GM19035 (cell line): ENCODE measurements around the gene PRDX6.
"Not testable (repeated sequence)": the region's sequence is repeated elsewhere in the genome, so short reads cannot be mapped to it uniquely, and the experiment has no call there.

ENCODE experiments used
- ATAC-seq: cut with Tn5 transposase; IDR thresholded peaks from one replicate; pipeline ENCODE4 v1.9.1; 2021; ENCODE audit not compliant: unreplicated experiment

Gene PRDX6

DNA sequence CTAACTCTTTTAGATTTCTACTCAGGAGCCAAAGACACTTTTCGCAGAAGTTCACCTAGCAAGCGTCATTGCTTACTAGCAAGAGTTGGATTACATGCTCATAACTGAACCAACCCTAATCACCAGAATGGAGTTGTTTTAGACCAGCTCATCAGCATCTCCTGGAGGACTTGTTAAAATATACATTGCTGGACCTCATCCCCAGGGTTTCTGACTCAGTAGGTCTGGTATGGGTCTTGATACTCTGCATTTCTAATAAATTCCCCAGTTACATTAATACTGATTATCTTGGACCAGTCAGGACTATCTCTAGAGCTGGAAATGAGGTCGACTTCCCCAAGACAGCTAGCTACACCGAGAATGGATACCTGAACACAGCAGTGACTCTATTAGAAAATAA, 9.7 kb upstream of the PRDX6 start:
- no peak for ATAC-seq

DNA sequence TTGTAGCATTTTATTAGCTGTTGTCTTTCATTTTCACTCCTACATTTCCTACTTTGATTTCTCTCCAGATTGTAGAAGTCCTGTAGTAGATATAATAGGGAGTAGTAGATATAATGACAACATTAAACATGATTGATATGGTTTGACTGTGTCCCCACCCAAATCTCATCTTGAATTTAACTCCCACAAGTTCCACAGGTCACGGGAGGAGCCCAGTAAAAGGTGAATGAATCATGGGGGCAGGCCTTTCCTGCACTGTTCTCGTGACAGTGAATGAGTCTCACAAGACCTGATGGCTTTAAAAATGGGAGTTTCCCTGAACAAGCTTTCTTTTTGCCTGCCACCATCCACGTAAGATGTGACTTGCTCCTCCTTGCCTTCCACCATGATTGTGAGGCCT, 7.5 kb upstream of the PRDX6 start:
- no peak for ATAC-seq

DNA sequence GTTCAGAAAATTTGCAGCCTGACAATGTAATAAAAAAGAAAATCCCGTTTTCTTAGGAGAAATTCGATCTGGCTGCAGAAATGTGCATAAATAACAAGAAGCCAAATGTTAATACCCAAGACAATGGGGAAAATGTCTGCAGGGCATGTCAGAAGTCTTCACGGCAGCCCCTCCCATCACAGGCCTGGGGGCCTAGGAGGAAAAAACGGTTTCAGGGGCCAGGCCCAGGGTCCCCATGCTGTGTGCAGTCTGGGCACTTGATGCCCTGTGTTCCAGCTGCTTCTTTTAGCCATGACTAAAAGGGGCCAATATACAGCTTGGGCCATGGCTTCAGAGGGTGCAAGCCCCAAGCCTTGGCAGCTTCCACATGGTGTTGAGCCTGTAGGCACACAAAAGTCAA, 6.5 kb upstream of the PRDX6 start:
- ATAC-seq = no peak

DNA sequence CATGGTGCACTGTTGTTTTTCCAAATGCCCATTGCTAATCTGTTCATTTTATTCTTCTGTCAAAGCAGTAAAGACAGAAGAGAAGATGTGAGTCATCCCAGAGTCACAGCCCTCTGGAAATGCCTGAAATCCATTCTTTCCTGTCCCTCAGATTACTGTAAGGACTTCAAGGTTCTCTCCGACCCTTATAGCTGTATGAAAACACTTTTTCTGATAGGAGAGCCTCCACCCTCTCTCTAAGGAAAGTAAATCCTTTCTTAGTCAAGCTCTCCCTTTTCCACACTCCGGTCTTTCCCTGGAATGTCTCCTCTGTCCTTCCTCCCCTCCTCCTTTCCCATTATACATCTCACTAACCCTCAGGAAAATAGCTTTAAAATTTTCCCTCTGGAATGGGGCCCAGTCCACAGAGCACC, 3.5 kb upstream of the PRDX6 start:
- no peak for ATAC-seq

DNA sequence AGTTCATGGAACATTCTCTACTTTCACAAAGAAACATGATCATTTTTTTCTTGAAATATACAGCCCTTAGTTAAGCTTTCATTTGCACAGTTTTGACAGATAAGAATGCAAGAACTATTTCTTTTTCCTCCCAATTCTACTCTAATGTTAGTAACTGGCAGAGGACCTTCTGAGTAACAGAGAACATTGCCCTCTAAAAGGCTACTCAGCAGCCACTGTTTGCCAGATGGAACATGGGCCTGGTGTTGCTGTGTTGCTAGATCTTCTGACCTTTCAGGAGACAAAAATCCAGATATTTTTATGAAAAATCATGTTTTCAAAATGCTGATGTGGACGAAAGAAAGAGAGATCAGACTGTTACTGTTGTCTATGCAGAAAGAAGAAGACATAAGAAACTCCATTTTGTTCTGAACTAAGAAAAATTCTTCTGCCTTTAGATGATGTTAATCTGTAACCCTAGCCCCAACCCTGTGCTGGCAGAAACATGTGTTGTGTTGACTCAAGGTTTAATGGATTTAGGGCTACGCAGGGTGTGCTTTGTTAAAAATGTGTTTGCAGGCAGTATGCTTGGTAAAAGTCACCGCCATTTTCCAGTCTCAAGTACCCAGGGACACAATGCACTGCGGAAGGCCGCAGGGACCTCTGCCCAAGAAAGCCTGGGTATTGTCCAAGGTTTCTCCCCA, 2.9 kb upstream of the PRDX6 start:
- ATAC-seq = no peak

DNA sequence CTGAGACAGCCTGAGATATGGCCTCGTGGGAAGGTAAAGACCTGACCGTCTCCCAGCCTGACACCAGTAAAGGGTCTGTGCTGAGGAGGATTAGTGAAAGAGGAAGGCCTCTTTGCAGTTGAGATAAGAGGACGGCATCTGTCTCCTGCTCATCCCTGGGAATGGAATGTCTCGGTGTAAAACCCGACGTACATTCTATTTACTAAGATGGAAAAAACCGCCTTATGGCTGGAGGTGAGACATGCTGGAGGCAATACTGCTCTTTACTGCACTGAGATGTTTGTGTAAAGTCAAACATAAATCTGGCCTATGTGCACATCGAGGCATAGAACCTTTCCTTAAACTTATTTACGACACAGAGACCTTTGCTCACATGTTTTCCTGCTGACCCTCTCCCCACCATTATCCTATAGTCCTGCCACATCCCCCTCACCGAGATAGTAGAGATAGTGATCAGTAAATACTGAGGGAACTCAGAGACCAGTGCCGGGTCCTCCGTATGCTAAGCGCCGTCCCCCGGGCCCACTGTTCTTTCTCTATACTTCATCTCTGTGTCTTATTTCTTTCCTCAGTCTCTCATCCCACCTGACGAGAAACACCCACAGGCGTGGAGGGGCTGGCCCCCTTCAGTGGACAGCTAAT, 2.2 kb upstream of the PRDX6 start:
- not testable (repeated sequence) for ATAC-seq

DNA sequence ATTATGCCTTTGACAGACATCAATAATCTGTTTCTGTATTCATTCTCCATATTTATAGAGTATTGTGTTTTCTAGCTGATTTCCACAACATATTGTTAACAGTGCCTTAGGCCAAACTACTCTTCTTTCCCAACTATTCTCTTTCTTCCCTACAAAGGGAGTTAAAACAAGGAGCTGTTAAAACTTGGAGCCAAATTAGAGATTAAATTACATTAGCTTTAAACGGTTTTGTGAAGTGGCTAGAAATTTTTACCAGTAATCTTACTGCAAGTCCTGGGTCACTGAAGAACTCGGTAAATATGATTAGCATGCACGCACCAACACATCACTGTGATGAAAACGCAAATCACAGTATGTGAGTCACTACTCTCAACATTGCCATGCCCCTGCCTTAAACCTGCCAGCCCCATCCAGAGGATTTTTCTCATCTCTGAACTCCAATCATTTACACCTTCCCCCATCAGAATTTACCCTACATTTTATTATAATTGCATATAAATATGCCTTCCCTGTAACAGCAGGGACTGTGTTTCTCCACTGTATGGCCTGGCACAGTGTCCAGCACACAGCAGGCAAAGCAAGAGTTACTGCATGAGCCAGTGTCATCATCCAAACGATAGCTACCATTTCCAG, 1.5 kb upstream of the PRDX6 start:
- no peak for ATAC-seq

DNA sequence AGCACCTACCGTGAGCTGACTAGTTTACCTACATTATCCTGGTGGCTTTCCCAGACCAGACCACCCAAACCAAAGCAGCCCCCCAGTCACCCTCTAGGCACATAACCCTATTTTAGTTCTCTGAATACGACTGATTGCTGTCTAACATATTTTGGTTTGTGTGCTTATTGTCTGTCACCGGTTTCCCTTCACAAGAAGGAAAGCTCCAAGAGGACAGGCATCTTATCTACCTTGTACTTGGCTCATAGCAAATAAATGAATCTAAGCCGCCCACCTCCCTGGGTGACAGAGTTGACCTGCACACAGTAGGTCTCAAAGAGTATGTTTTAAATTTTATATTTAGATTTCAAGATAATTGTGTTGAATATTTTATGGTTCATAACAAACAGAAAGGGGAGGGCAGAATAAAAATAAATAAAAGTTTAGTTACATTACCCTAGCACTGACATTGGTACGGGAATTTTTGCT, 904 bp upstream of the PRDX6 start:
- ATAC-seq = no peak

DNA sequence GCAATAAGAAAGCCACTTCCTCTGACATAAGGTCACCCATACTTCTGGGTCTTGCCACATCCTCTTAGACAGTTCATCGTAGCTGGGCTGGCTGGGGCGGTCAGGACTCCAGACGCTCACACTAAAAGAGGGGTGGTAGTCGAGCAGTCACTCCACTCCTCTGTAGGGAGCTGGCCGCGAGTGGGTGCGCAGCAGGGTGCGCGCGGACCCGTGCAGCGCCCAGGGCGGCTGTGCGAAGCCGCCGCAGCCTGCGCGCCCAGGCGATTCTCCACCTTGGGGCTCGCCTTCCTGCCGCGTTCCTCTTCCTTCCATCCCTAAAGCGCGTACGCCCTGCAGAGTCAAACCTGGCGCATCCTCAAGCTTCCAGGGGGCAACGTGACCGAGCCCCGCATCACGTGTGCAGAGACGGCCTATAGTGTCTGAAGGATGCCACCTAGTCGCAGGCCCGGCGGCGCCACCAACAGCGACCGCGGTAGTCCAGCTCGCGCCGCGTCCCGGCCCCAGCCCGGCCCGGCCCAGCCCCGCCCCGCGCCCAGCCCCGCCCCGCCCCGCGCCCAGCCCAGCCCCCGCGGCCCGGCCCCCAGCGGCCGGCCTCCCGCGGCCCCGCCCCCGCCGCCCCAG, 360 bp upstream of the PRDX6 start:
- ATAC-seq = peak; percentile 97

DNA sequence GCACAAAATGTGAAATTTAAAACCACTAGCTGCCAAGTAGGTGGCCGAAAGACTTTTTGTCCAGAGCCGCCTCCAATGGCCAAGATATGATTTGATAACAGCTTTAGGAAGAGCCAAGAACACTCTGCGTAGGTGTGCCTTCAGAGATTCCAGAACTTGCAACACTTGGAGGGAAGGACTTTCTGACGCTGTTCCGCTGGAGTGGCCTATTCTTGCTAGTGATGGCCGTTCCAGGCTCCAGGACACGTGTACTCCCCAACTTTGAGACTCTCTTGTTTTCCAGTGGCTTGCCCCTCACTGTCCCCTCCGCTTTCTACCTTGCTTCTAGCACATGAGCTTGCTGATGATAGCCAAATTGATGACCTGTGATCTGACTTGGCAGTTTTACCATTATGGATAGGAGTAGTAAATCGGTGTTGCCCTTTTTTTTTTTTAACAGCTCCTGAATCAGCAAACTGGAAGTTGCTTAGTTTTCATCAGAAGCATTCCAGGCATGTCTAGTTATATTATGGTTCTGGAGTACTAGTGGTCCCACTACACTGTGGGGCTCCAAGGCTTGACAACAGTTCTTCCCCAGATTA, 1.0 kb downstream of the PRDX6 start:
- ATAC-seq = no peak

DNA sequence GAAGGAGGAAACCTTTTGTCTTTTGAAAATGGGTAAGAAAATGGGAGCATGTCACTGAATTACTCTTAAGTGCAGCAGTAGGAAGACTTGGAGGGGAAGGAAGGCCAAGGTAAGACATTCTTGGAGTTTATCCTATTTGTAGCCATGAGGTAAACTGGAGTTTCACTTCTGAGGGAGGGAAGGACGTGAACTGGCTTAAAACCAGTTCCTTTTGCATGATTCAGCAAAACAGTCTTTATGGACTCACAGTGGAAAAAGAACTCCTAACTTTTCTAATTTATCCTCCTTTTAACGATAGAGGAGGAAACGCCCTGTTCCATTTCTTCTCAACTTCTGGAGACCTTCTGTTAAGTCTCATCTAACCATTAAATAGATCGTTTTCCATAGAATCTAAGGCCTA, 2.5 kb downstream of the PRDX6 start:
- no peak for ATAC-seq

DNA sequence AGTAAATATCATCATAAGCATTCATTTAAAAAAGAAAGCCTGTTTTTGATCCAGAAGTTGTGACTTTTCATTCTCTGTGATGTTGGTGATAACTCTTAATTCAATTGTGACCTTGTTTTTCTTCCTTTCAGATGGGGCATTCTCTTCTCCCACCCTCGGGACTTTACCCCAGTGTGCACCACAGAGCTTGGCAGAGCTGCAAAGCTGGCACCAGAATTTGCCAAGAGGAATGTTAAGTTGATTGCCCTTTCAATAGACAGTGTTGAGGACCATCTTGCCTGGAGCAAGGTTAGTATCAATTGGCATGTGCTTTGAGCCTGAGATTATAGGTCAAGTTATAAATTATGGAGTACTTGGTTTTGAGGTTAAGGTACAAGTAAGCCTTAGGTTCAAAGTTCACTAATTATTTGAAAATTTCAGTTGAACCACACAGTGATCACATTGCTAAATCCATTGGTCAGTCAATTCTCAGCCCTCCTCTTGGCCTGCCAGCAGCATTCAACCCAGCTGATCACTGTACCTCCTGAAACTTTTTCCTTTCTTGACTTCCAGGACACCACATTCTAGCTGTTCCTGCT, 4.1 kb downstream of the PRDX6 start:
- ATAC-seq = no peak

DNA sequence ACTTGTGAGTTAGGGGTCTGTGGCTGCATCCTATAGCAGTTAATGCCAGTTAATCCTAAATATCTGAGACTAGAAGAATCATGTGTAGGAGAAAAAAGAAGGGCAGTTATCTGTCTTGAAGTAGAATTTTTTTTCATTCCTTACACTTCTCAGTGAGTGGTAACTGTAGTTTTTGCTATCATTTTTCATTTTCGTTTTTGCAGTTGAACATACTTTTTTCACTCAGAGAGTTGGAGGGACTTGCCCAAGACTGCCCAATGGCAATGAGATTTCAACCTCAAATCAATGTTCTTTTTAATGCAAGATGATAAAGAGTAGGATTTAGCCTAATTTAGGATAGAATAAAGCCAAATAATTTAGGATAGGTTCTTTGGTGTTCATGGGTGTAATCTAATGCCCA, 5.5 kb downstream of the PRDX6 start:
- ATAC-seq = peak; percentile 58

DNA sequence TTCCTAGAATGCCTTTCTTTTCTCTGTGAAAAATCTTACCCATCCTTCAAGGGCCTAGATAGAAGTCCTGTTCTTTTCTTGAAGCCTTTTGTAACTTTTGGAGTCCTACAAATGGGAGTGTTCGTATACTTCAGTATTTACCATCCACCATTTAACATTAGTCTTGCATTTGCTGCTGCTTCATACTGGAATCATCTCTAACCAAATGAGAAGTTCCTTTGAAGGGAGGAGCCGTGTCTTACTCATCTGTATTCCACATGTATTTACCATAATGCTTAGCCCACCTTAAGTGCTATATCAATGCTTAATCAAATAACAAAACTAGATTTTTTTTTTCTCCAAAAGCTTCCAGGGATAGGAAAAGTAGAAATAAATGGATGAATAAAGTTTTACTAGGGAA, 7.1 kb downstream of the PRDX6 start:
- ATAC-seq = no peak

DNA sequence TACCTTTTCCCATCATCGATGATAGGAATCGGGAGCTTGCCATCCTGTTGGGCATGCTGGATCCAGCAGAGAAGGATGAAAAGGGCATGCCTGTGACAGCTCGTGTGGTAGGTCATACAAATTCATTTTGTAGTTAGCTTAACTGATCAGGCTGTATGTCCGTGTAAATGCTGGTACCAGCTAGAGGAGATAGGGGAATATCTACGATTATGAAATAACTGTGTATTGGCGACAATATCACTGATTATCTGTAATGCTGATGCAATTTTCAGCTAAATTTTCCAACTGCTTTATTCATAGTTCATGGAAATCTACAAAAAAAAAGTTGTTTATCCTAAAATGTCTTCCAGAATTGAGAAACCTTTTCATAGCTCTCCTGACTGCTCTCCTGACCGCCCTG, 8.3 kb downstream of the PRDX6 start:
- no peak for ATAC-seq

DNA sequence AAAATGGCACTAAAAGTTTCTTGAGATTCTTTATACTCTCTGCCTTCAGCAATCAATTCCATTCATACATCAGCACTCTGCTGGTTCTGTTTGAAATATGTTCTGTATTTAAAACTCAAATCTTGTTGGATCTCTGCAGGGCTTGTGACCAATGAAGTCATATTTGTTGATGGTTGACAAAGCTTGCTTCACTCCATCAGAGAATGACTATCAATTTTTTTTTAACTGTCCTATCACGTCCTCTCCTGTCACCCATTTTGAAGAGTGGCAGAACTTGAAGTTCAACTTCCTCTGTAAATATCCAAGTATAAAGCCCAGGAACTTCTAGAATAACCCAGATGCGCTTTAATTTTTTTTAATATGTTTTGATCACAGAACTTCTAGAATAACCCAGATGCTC, 10.9 kb downstream of the PRDX6 start:
- no peak for ATAC-seq

DNA sequence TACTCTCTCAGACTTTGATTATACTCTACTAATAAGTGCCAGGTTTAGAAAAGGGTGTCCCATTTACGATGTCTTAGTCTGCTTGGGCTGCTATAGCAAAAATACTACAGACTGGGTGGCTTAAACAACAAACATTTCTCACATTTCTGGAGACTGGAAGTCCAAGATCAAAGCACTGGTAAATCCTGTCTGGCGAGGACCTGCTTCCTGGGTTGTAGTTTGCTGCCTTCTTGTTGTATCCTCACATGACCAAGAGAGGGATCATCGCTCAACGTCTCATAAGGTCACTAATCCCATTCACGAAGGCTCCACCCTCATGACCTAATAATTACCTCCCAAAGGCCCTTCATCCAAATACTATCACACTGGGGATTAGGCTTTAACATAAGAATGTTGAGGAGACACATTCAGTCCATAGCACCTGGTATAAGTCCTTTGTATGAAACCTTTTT, 12.0 kb downstream of the PRDX6 start:
- no peak for ATAC-seq

DNA sequence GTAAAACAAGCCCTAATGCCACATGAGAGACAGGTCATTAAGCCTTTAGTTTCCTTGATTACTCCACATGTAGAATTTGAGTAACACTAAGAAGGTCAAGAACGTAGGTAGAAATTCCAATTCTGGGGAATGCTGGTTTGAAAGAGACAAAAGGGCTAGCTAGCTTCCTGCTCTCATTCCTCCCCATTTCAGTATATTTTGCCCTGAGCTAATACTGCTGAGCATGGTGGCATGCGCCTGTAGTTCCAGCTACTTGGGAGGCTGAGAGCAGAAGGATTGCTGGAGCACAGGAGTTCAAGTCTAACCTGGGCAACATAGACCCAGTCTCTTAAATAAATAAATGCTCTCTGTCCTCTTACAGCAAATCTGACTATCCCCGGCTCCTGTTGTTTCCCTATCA, 12.8 kb downstream of the PRDX6 start:
- no peak for ATAC-seq

DNA sequence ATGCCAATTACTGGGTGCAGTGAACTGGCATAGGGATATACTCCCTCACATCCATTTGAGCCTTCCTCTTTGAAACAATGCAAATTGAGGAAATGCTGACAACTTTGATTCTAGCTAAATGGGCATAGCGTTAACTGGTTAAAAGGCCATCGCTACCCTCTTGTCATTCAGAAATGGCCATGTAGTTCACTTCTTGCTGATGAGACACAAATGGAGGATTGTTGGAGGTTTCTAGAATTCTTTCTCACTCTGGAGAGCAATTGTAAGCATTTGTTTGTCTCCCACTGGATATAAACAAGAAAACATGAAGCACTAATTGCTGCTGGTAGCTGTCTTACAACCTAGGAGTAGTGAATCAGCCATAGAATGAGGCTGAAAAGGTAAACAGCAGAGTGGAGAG, 14.4 kb downstream of the PRDX6 start:
- ATAC-seq = no peak

DNA sequence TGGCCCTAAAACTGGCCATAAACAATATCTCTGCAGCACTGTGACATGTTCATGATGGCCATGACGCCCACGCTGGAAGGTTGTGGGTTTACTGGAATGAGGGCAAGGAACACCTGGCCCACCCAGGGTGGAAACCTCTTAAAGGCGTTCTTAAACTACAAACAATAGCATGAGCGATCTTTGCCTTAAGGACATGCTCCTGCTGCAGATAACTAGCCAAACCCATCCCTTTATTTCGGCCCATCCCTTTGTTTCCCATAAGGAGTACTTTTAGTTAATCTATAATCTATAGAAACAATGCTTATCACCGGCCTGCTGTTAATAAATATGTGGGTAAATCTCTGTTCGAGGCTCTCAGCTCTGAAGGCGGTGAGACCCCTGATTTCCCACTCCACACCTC, 16.0 kb downstream of the PRDX6 start:
- ATAC-seq = not testable (repeated sequence)

DNA sequence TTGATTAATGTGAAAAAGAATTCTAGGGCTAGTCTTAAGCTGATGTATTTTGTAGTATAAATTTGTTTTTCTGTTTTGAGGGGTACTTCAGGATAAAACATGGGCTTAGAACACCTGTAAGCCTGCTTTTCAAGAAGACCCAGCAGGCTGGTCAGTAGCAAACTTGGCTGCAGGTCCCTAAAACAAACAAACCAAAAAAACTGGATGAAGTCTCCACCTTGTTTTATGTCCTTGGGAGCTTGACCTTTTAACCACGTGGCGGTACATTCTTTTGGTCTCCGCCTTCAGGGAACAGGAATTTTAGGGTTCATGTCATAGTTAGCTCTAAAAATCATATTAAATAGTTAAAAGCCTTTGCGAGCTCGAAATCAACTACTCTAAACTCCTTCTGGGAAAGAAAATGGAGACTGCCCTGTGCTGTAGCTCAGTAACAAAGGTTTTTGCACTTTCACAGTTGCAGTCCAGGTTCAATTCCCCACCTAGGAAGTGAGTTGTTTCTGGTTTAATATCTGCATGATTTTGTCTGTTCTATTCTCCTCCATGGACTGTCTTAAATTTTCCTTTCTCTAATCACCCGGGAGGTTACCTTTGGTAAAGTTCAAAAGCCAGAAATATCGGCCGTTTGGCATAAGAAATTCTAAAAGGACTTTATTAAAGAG, 18.6 kb downstream of the PRDX6 start:
- no peak for ATAC-seq
